ENCODE results near the gene SLC2A13.

SLC2A13 gene

DNA sequence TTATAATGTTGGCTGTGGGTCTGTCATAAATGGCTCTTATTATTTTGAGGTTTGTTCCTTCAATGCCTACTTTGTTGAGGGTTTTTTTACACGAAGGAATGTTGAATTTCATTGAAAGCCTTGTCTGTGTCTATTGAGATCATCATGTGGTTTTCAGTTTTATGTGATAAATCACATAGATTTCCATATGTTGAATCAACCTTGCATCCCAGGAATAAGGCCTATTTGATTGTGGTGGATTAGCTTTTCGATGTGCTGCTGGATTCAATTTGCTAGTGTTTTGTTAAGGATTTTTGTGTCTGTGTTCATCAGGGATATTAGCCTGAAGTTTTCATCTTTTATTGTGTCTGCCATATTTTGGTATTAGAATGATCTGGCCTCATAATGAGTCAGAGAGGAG is 27.6 kb downstream of the SLC2A13 start:
- Histone ChIP-seq H3K4me3 (ENCODE audit: low read depth, low read length) (no peak overlapping the region), H3K4me2 (ENCODE audit: low read length) (no peak overlapping the region), H3K79me2 (ENCODE audit: control insufficient read depth, insufficient read depth, low read length, poor library complexity) (no peaks in the 10 kb centered on the region), H4K12ac (ENCODE audit: low read depth, low read length) (no peak overlapping the region), H3K14ac (ENCODE audit: low read length) (no peak overlapping the region), H2BK5ac (ENCODE audit: low read depth, low read length, poor library complexity) (no peak overlapping the region), H2BK12ac (ENCODE audit: low read length) (no peak overlapping the region), H3K27ac (ENCODE audit: low read depth, low read length) (no peak overlapping the region), H3K27me3 (ENCODE audit: insufficient read depth, low read length) (no peaks in the 10 kb centered on the region), H3K4ac (ENCODE audit: low read depth, low read length) (no peak overlapping the region), H3K4me1 (ENCODE audit: control insufficient read depth in 1 of 2, insufficient read depth in 2 of 2, low read length in 2 of 2) (no peaks in the 10 kb centered on the region), H4K8ac (ENCODE audit: low read depth, low read length) (no peak overlapping the region), H2BK120ac (ENCODE audit: insufficient read depth, low read length, poor library complexity) (no peak overlapping the region), H3K9ac (ENCODE audit: low read length) (no peak overlapping the region), H3K9me3 (ENCODE audit: insufficient read depth, low read depth, low read length) (no peaks in the 10 kb centered on the region), H3K79me1 (ENCODE audit: low read length) (no peaks in the 10 kb centered on the region), H2AFZ (ENCODE audit: insufficient read depth, low read length, poor library complexity) (no peak overlapping the region), H2AK5ac (ENCODE audit: low read length) (no peak overlapping the region), H4K91ac (ENCODE audit: low read depth, low read length) (no peak overlapping the region), H3K23ac (ENCODE audit: low read length) (no peak overlapping the region), H3K18ac (ENCODE audit: low read length) (no peak overlapping the region), H3K36me3 (ENCODE audit: control insufficient read depth in 1 of 2, insufficient read depth in 2 of 2, low read length in 2 of 2) (peaks cover 0 to 1% of the 10 kb centered on the region in 2 experiments)
- no CpG with 5 or more reads among the region's 2 CpGs for WGBS (ENCODE audit: extremely low coverage, insufficient coverage, insufficient read length)
- DNase-seq, result no peak

DNA sequence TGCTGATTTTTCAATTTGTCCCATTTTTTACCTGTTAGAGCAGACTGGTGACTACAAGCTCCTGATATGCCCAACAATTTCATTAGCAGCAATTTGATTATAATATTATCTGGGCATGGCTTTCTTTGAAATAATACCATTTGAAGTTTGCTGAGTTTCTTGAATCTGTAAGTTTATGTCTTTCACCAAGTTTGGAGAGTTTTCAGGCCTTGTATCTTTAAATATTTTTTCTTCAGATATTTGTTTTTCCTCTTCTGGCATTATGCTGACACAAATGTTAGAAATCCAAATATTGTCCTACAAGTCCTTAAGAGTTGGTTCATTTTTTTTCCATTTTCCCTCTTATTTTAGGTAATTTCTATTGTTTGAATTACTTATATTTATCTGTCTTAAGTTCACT is 30.4 kb downstream of the SLC2A13 start:
- Histone ChIP-seq H3K4ac (ENCODE audit: low read depth, low read length) (no peak overlapping the region), H2BK12ac (ENCODE audit: low read length) (no peak overlapping the region), H3K9me3 (ENCODE audit: insufficient read depth, low read depth, low read length) (no peaks in the 10 kb centered on the region), H2AFZ (ENCODE audit: insufficient read depth, low read length, poor library complexity) (no peak overlapping the region), H2BK120ac (ENCODE audit: insufficient read depth, low read length, poor library complexity) (no peak overlapping the region), H3K4me1 (ENCODE audit: control insufficient read depth in 1 of 2, insufficient read depth in 2 of 2, low read length in 2 of 2) (no peaks in the 10 kb centered on the region), H3K36me3 (ENCODE audit: control insufficient read depth in 1 of 2, insufficient read depth in 2 of 2, low read length in 2 of 2) (no peaks in the 10 kb centered on the region), H4K91ac (ENCODE audit: low read depth, low read length) (no peak overlapping the region), H3K27me3 (ENCODE audit: insufficient read depth, low read length) (no peaks in the 10 kb centered on the region), H2AK5ac (ENCODE audit: low read length) (no peak overlapping the region), H4K8ac (ENCODE audit: low read depth, low read length) (no peak overlapping the region), H3K27ac (ENCODE audit: low read depth, low read length) (no peak overlapping the region), H3K23ac (ENCODE audit: low read length) (no peak overlapping the region), H2BK5ac (ENCODE audit: low read depth, low read length, poor library complexity) (no peak overlapping the region), H3K14ac (ENCODE audit: low read length) (no peak overlapping the region), H3K9ac (ENCODE audit: low read length) (no peak overlapping the region), H4K12ac (ENCODE audit: low read depth, low read length) (no peak overlapping the region), H3K4me3 (ENCODE audit: low read depth, low read length) (no peak overlapping the region), H3K79me1 (ENCODE audit: low read length) (no peaks in the 10 kb centered on the region), H3K4me2 (ENCODE audit: low read length) (no peak overlapping the region), H3K18ac (ENCODE audit: low read length) (no peak overlapping the region), H3K79me2 (ENCODE audit: control insufficient read depth, insufficient read depth, low read length, poor library complexity) (no peaks in the 10 kb centered on the region)
- DNase-seq, result no peak

DNA sequence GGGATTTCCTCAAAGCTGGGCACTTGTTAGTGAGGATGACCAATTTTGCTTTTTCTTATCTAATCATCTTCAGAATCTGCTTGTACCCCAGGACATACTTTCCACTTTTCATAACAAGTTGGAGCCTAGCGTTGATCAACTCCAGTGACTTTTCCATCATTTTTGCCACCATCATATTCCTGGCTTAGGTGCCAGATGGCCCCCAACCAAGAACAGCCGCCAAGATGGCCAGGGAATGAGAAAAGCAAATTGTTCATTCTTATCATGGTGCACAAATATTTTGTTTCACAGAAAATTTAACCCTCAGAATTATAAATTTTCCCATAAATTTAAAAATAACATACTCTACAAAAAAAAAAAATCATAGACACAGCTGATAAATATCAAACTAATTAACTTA is 37.5 kb downstream of the SLC2A13 start:
- H2BK5ac ChIP-seq (ENCODE audit: low read depth, low read length, poor library complexity), result no peak overlapping the region
- no peak overlapping the region for H3K4me3 ChIP-seq (ENCODE audit: low read depth, low read length)
- no peak overlapping the region for H2AK5ac ChIP-seq (ENCODE audit: low read length)
- no peak overlapping the region for H3K9ac ChIP-seq (ENCODE audit: low read length)
- H3K4me1 ChIP-seq (ENCODE audit: control insufficient read depth in 1 of 2, insufficient read depth in 2 of 2, low read length in 2 of 2), result no peaks in the 10 kb centered on the region
- no peaks in the 10 kb centered on the region for H3K79me1 ChIP-seq (ENCODE audit: low read length)
- H4K8ac ChIP-seq (ENCODE audit: low read depth, low read length), result no peak overlapping the region
- no peak overlapping the region for H4K12ac ChIP-seq (ENCODE audit: low read depth, low read length)
- H2BK120ac ChIP-seq (ENCODE audit: insufficient read depth, low read length, poor library complexity), result no peak overlapping the region
- no CpG with 5 or more reads among the region's 2 CpGs for WGBS (ENCODE audit: extremely low coverage, insufficient coverage, insufficient read length)
- H3K4me2 ChIP-seq (ENCODE audit: low read length), result no peak overlapping the region
- no peaks in the 10 kb centered on the region for H3K27me3 ChIP-seq (ENCODE audit: insufficient read depth, low read length)
- no peak overlapping the region for H3K23ac ChIP-seq (ENCODE audit: low read length)
- no peak overlapping the region for H3K18ac ChIP-seq (ENCODE audit: low read length)
- H3K4ac ChIP-seq (ENCODE audit: low read depth, low read length), result no peak overlapping the region
- no peak overlapping the region for H2AFZ ChIP-seq (ENCODE audit: insufficient read depth, low read length, poor library complexity)
- no peaks in the 10 kb centered on the region for H3K79me2 ChIP-seq (ENCODE audit: control insufficient read depth, insufficient read depth, low read length, poor library complexity)
- no peak for DNase-seq
- H3K27ac ChIP-seq (ENCODE audit: low read depth, low read length), result no peak overlapping the region
- H3K9me3 ChIP-seq (ENCODE audit: insufficient read depth, low read depth, low read length), result no peaks in the 10 kb centered on the region
- H4K91ac ChIP-seq (ENCODE audit: low read depth, low read length), result no peak overlapping the region
- no peak overlapping the region for H2BK12ac ChIP-seq (ENCODE audit: low read length)
- no peaks in the 10 kb centered on the region for H3K36me3 ChIP-seq (ENCODE audit: control insufficient read depth in 1 of 2, insufficient read depth in 2 of 2, low read length in 2 of 2)
- H3K14ac ChIP-seq (ENCODE audit: low read length), result no peak overlapping the region

DNA sequence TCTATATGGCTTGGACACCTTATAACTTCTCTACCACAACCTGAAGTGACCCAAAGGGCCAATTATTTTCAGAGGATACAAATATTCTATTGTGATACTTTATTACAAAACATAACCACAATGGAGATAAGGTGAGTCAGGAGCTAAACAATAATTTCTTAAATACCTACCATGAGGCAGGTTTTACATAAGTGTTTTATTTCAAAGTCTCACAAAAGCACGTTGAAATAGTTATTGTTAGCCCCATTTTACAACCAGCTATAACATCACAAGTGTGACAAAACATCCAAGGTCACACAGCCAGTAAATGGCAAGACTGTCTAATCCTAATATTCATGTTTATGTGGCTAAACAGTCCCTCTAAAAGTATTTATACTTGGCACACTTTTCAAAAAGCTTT is 40.2 kb downstream of the SLC2A13 start:
- WGBS (ENCODE audit: extremely low coverage, insufficient coverage, insufficient read length), result no CpG with 5 or more reads among the region's 1 CpG
- no peak overlapping the region for H3K27ac ChIP-seq (ENCODE audit: low read depth, low read length)
- no peak overlapping the region for H2BK120ac ChIP-seq (ENCODE audit: insufficient read depth, low read length, poor library complexity)

More for the DNA sequence above, 40.2 kb downstream of the SLC2A13 start:
- Histone ChIP-seq H3K14ac (ENCODE audit: low read length) (no peak overlapping the region), H3K4me1 (ENCODE audit: control insufficient read depth in 1 of 2, insufficient read depth in 2 of 2, low read length in 2 of 2) (no peaks in the 10 kb centered on the region), H3K9ac (ENCODE audit: low read length) (no peak overlapping the region), H4K91ac (ENCODE audit: low read depth, low read length) (no peak overlapping the region), H3K79me1 (ENCODE audit: low read length) (no peaks in the 10 kb centered on the region), H3K18ac (ENCODE audit: low read length) (no peak overlapping the region), H4K8ac (ENCODE audit: low read depth, low read length) (no peak overlapping the region), H3K79me2 (ENCODE audit: control insufficient read depth, insufficient read depth, low read length, poor library complexity) (no peaks in the 10 kb centered on the region), H4K12ac (ENCODE audit: low read depth, low read length) (no peak overlapping the region), H3K9me3 (ENCODE audit: insufficient read depth, low read depth, low read length) (no peaks in the 10 kb centered on the region), H3K4me3 (ENCODE audit: low read depth, low read length) (no peak overlapping the region), H2AFZ (ENCODE audit: insufficient read depth, low read length, poor library complexity) (no peak overlapping the region), H3K4ac (ENCODE audit: low read depth, low read length) (no peak overlapping the region), H2AK5ac (ENCODE audit: low read length) (no peak overlapping the region), H3K36me3 (ENCODE audit: control insufficient read depth in 1 of 2, insufficient read depth in 2 of 2, low read length in 2 of 2) (no peaks in the 10 kb centered on the region), H2BK12ac (ENCODE audit: low read length) (no peak overlapping the region), H3K4me2 (ENCODE audit: low read length) (no peak overlapping the region), H3K27me3 (ENCODE audit: insufficient read depth, low read length) (no peaks in the 10 kb centered on the region), H2BK5ac (ENCODE audit: low read depth, low read length, poor library complexity) (no peak overlapping the region), H3K23ac (ENCODE audit: low read length) (no peak overlapping the region)
- DNase-seq, result peak in 1 of 2 donors; percentile 35
